DND-41 (cell line): ENCODE data around the gene DHX34.

ENCODE experiments used
- ATAC-seq: fragments of 200-7000 bp; cut with Tn5 transposase; 3 replicates; pipeline ENCODE4 v1.9.1; 2021; ENCODE audit warnings: low read depth; ENCODE audit not compliant: insufficient read depth
- DNase-seq: peaks from one replicate; pipeline ENCODE4 v3.0.0-alpha.2; 2020
- H2AFZ ChIP-seq: 2 replicates; pipeline ENCODE4 v1.6.0; 2012; ENCODE audit warnings: low read depth, low read length
- H3K27ac ChIP-seq: 2 replicates; pipeline ENCODE4 v1.5.1; 2012; ENCODE audit warnings: low read length, inconsistent platforms
- H3K27me3 ChIP-seq: fragments of 200-600 bp; sonication (generic); 2 replicates; pipeline ENCODE4 v1.6.0; 2012; ENCODE audit warnings: low read length, mild to moderate bottlenecking, inconsistent platforms; ENCODE audit not compliant: insufficient read depth, poor library complexity
- H3K36me3 ChIP-seq: 2 replicates; pipeline ENCODE4 v1.5.1; 2012; ENCODE audit warnings: low read length, inconsistent platforms; ENCODE audit not compliant: insufficient read depth
- H3K4me1 ChIP-seq: 2 replicates; pipeline ENCODE4 v1.5.1; 2012; ENCODE audit warnings: mild to moderate bottlenecking, low read length; ENCODE audit not compliant: insufficient read depth
- H3K4me2 ChIP-seq: 2 replicates; pipeline ENCODE4 v1.6.0; 2012; ENCODE audit warnings: mild to moderate bottlenecking, moderate library complexity, low read length, inconsistent platforms; ENCODE audit not compliant: insufficient read depth
- H3K4me3 ChIP-seq, 2 experiments: fragments of 200-600 bp in 1 of 2; shearing (Covaris generic) in 1 of 2; 2 replicates each; pipeline ENCODE4 v1.5.1; 2012 to 2016; ENCODE audit warnings: inconsistent platforms in 2 of 2, low read length in 2 of 2, mild to moderate bottlenecking in 2 of 2, low read depth in 1 of 2, moderate library complexity in 1 of 2
- H3K79me2 ChIP-seq: 2 replicates; pipeline ENCODE4 v1.6.0; 2012; ENCODE audit warnings: low read length, inconsistent platforms; ENCODE audit not compliant: insufficient read depth
- H3K9ac ChIP-seq: 2 replicates; pipeline ENCODE4 v1.6.0; 2012; ENCODE audit warnings: low read depth, mild to moderate bottlenecking, inconsistent platforms, low read length, moderate library complexity
- H3K9me3 ChIP-seq: 2 replicates; pipeline ENCODE4 v1.5.1; 2012; ENCODE audit warnings: low read length, moderate library complexity, mild to moderate bottlenecking, inconsistent platforms; ENCODE audit not compliant: insufficient read depth, severe bottlenecking
- H4K20me1 ChIP-seq: 2 replicates; pipeline ENCODE4 v1.6.0; 2012; ENCODE audit warnings: low read length; ENCODE audit not compliant: insufficient read depth
- CTCF ChIP-seq: IDR thresholded peaks from 2 replicates; pipeline ENCODE4 v1.5.1; 2012; ENCODE audit warnings: borderline replicate concordance, low read length, moderate library complexity, mild to moderate bottlenecking; ENCODE audit not compliant: poor library complexity, severe bottlenecking; ENCODE audit errors: extremely low read depth
- EZH2 ChIP-seq: IDR thresholded peaks from 3 replicates; pipeline ENCODE4 v1.6.1; 2012; ENCODE audit warnings: borderline replicate concordance, low read depth, mild to moderate bottlenecking, moderate library complexity, low read length, inconsistent platforms; ENCODE audit not compliant: severe bottlenecking

DHX34 gene

GRCh38 chr19:47351548-47351947 lies 2.4 kb downstream of the DHX34 start:
- DNase-seq: peak; percentile 14
- Histone ChIP-seq H3K4me2 (peak overlapping the region; percentile 18), H3K27ac (no peak overlapping the region)

GRCh38 chr19:47352095-47352494 lies 3.0 kb downstream of the DHX34 start:
- DNase-seq: no peak
- no peak for TF ChIP-seq CTCF
- TF ChIP-seq EZH2: no peak
- Histone ChIP-seq H3K9me3 (no peaks in the 10 kb centered on the region), H3K79me2 (peaks cover 47% of the 10 kb centered on the region), H3K4me2 (peak overlapping the region; percentile 14; the same call in 1 of the 2 replicates), H2AFZ (no peak overlapping the region), H3K4me1 (peaks cover 26% of the 10 kb centered on the region), H3K9ac (no peak overlapping the region), H3K36me3 (peaks cover 47% of the 10 kb centered on the region), H4K20me1 (peaks cover 4% of the 10 kb centered on the region; the same call in 1 of the 2 replicates), H3K4me3 (no peak overlapping the region), H3K27me3 (no peaks in the 10 kb centered on the region), H3K27ac (no peak overlapping the region)
- ATAC-seq: no peak

More at GRCh38 chr19:47351548-47351947, 2.4 kb downstream of the DHX34 start:
- peaks cover 4% of the 10 kb centered on the region; the same call in 1 of the 2 replicates for H4K20me1 ChIP-seq
- H3K9ac ChIP-seq: no peak overlapping the region
- H3K36me3 ChIP-seq: peaks cover 42% of the 10 kb centered on the region
- peaks cover 47% of the 10 kb centered on the region for H3K79me2 ChIP-seq
- TF ChIP-seq CTCF: no peak
- TF ChIP-seq EZH2: no peak
- H3K4me3 ChIP-seq: no peak overlapping the region
- H3K9me3 ChIP-seq: no peaks in the 10 kb centered on the region
- no peak overlapping the region for H2AFZ ChIP-seq
- ATAC-seq: no peak
- no peaks in the 10 kb centered on the region for H3K27me3 ChIP-seq
- peaks cover 26% of the 10 kb centered on the region for H3K4me1 ChIP-seq

GRCh38 chr19:47353307-47353712 lies 4.2 kb downstream of the DHX34 start:
- no peak overlapping the region for H2AFZ ChIP-seq
- no peak for TF ChIP-seq CTCF
- no peak for TF ChIP-seq EZH2
- ATAC-seq: no peak
- peaks cover 49% of the 10 kb centered on the region for H3K79me2 ChIP-seq
- H3K4me2 ChIP-seq: no peak overlapping the region
- DNase-seq: no peak
- H3K9me3 ChIP-seq: no peaks in the 10 kb centered on the region
- no peak overlapping the region for H3K9ac ChIP-seq
- peaks cover 59% of the 10 kb centered on the region for H3K36me3 ChIP-seq
- H3K4me1 ChIP-seq: peaks cover 24% of the 10 kb centered on the region
- H3K4me3 ChIP-seq: no peak overlapping the region
- no peaks in the 10 kb centered on the region for H3K27me3 ChIP-seq
- H4K20me1 ChIP-seq: peaks cover 7% of the 10 kb centered on the region; the same call in 1 of the 2 replicates
- H3K27ac ChIP-seq: no peak overlapping the region
